Tibial nerve (tissue), 4 donors: ENCODE data around the gene ARHGAP27. TPM values are rescaled to one million over a fixed set of nuclear protein-coding genes. Genes with fewer than 3 reads are reported as not detected.

Experiments used
- DNase-seq, 2 donors: peaks; one replicate each; pipeline ENCODE4 v3.0.0-alpha.2; 2019; ENCODE audit warnings: low spot score in 2 of 2
- H3K27ac ChIP-seq, 4 donors: fragments of 200-600 bp; sonication (generic) in 3 of 4; one replicate each; pipeline ENCODE4 v1.5.1; 2017 to 2019; ENCODE audit warnings: mild to moderate bottlenecking in 1 of 4
- H3K27me3 ChIP-seq, 2 donors: fragments of 200-600 bp; sonication (generic) in 1 of 2; one replicate each; pipeline versions ENCODE4 v1.5.1 to v1.6.0; 2017 to 2019
- H3K36me3 ChIP-seq, 3 donors: fragments of 200-600 bp; sonication (generic); one replicate each; pipeline ENCODE4 v1.5.1; 2018 to 2019
- H3K4me1 ChIP-seq, 4 donors: fragments of 200-600 bp; sonication (generic) in 3 of 4; one replicate each; pipeline ENCODE4 v1.5.1; 2017 to 2019
- H3K4me3 ChIP-seq, 4 donors: fragments of 200-600 bp; sonication (generic) in 3 of 4; one replicate each; pipeline ENCODE4 v1.5.1; 2017 to 2019; ENCODE audit warnings: mild to moderate bottlenecking in 1 of 4, moderate library complexity in 1 of 4
- H3K9me3 ChIP-seq, 4 donors: fragments of 200-600 bp; sonication (generic) in 3 of 4; one replicate each; pipeline ENCODE4 v1.5.1; 2017 to 2019
- CTCF ChIP-seq, 5 experiments: fragments of 200-600 bp in 3 of 5; fragments of 450-650 bp in 2 of 5; sonication (generic) in 3 of 5; IDR thresholded peaks; one replicate each; pipeline ENCODE4 v1.5.1; 2016 to 2019; ENCODE audit warnings: antibody characterized with exemption in 5 of 5, mild to moderate bottlenecking in 3 of 5, moderate library complexity in 2 of 5
- EP300 ChIP-seq, 2 donors: sonication (generic); formaldehyde crosslinking; IDR thresholded peaks; one replicate each; pipeline ENCODE4 v1.6.1; 2017; ENCODE audit warnings: antibody characterized with exemption in 2 of 2, mild to moderate bottlenecking in 1 of 2
- POLR2A ChIP-seq, 2 donors: fragments of 450-650 bp; IDR thresholded peaks; one replicate each; pipeline ENCODE4 v1.6.1; 2017; ENCODE audit warnings: antibody characterized with exemption in 2 of 2, mild to moderate bottlenecking in 2 of 2, moderate library complexity in 2 of 2
- WGBS, 2 donors: methylation state at CpG; one replicate each; pipeline ENCODE4 v1.1.5; 2018; 5-methylcytosine and 5-hydroxymethylcytosine counted together
- total RNA-seq, 4 donors: library from RNA; depleted of rRNA; stranded (reverse); fragments of >200 nt; gene quantifications; one replicate each; pipeline ENCODE4 v1.1.0, GENCODE V29; 2016

Gene ARHGAP27
- total RNA-seq, 4 donors from 2014 or later = 18.4 to 36.3 (median 22.5) TPM

GRCh38 chr17:45398800-45399199 lies 33.9 kb downstream of the ARHGAP27 start:
- H3K9me3 ChIP-seq = no peaks in the 10 kb centered on the region
- TF ChIP-seq CTCF (IDR thresholded peaks at IDR 0.05) (no peak), POLR2A (IDR thresholded peaks at IDR 0.05) (no peak), EP300 (IDR thresholded peaks at IDR 0.05) (no peak)
- no peak for DNase-seq
- no peak overlapping the region for H3K27ac ChIP-seq
- peaks cover 0 to 45% (median 6%) of the 10 kb centered on the region in 3 donors for H3K36me3 ChIP-seq
- no peak overlapping the region for H3K4me3 ChIP-seq
- peaks cover 0 to 12% (median 0%) of the 10 kb centered on the region in 4 donors for H3K4me1 ChIP-seq
- no peaks in the 10 kb centered on the region for H3K27me3 ChIP-seq
- 69 to 71% methylated on average over 5 of the region's 5 CpGs for WGBS, 2 donors

- H3K4me1 ChIP-seq = peaks cover 0 to 12% (median 0%) of the 10 kb centered on the region in 4 donors
- WGBS, 2 donors = 93 to 94% methylated on average over 3 to 5 of the region's 5 CpGs
- no peaks in the 10 kb centered on the region for H3K27me3 ChIP-seq
- peaks cover 0 to 37% (median 5%) of the 10 kb centered on the region in 3 donors for H3K36me3 ChIP-seq
- H3K4me3 ChIP-seq = no peak overlapping the region
- H3K27ac ChIP-seq = no peak overlapping the region
- DNase-seq = no peak
- H3K9me3 ChIP-seq = no peaks in the 10 kb centered on the region
- no peak for TF ChIP-seq POLR2A (IDR thresholded peaks at IDR 0.05)
- no peak for TF ChIP-seq CTCF (IDR thresholded peaks at IDR 0.05)
- no peak for TF ChIP-seq EP300 (IDR thresholded peaks at IDR 0.05)
These were observed 34.9 kb downstream of the ARHGAP27 start for GRCh38 chr17:45397796-45398195.

- Histone ChIP-seq H3K27me3 (no peaks in the 10 kb centered on the region), H3K4me3 (no peak overlapping the region), H3K36me3 (peaks cover 0 to 27% (median 5%) of the 10 kb centered on the region in 3 donors), H3K9me3 (no peaks in the 10 kb centered on the region), H3K4me1 (peaks cover 0 to 12% (median 0%) of the 10 kb centered on the region in 4 donors), H3K27ac (no peak overlapping the region)
- no peak for DNase-seq
- 88 to 90% methylated on average over 39 to 50 of the region's 50 CpGs for WGBS, 2 donors
- TF ChIP-seq CTCF (IDR thresholded peaks at IDR 0.05) (no peak), EP300 (IDR thresholded peaks at IDR 0.05) (no peak), POLR2A (IDR thresholded peaks at IDR 0.05) (no peak)
These were observed 36.0 kb downstream of the ARHGAP27 start for GRCh38 chr17:45396496-45397205.

DNA sequence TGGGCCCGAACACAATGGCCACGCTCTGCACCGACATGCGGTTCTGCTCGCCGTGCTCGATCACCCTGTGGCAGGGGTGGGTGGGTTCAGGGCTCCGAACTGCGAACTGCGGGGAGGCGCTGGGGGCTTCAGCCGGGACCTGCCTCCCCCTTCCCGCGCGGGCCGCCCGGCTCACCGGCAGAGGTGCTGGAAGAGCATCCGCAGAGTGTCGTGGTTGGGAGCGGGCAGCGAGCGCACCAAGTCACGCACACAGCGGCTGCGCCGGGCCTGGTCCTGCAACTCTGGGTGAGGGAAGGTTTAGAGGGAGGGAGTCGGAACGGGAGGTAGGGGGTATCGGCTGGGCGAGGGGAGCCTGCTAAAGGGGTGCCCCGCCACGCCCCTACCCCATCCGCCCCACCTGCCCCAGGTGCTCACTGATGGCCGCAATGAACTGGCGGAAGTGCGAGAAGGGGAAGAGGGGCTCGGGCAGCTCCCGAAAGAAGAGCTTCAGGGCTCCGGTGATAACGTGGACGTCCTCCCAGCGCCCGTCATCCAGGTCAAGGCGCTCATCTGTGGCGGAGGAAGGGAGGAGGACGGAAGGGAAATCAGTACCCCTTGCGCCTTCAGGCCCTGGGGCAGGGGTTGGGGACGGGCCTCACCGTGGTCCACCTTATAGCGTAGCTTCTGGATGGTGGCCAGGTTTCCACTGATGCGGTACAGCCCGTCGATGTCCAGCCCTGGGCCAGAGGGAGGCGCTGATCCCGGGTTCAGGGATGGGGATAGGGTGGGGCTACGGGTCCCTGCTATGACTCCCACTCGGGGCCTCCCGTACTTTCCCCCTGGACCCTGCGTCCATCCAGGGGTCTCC lies 36.9 kb downstream of the ARHGAP27 start:
- 45 to 61% methylated on average over 46 to 60 of the region's 60 CpGs for WGBS, 2 donors
- H3K27ac ChIP-seq = no peak overlapping the region

More for the DNA sequence above, 36.9 kb downstream of the ARHGAP27 start:
- H3K36me3 ChIP-seq = peaks cover 0 to 27% (median 5%) of the 10 kb centered on the region in 3 donors
- peak overlapping the region; percentile 6 to 40 (median 21) for H3K4me3 ChIP-seq
- no peaks in the 10 kb centered on the region for H3K9me3 ChIP-seq
- H3K4me1 ChIP-seq = peaks cover 0 to 12% (median 0%) of the 10 kb centered on the region in 4 donors
- peaks cover 0 to 6% of the 10 kb centered on the region in 2 donors for H3K27me3 ChIP-seq
- TF ChIP-seq POLR2A (IDR thresholded peaks at IDR 0.05) = no peak
- no peak for TF ChIP-seq CTCF (IDR thresholded peaks at IDR 0.05)
- TF ChIP-seq EP300 (IDR thresholded peaks at IDR 0.05) = no peak
- no peak for DNase-seq
